Measurements from ENCODE around the gene PERM1.
"Not testable (repeated sequence)": the region's sequence is repeated elsewhere in the genome, so short reads cannot be mapped to it uniquely, and the experiment has no call there.

Gene PERM1

DNA sequence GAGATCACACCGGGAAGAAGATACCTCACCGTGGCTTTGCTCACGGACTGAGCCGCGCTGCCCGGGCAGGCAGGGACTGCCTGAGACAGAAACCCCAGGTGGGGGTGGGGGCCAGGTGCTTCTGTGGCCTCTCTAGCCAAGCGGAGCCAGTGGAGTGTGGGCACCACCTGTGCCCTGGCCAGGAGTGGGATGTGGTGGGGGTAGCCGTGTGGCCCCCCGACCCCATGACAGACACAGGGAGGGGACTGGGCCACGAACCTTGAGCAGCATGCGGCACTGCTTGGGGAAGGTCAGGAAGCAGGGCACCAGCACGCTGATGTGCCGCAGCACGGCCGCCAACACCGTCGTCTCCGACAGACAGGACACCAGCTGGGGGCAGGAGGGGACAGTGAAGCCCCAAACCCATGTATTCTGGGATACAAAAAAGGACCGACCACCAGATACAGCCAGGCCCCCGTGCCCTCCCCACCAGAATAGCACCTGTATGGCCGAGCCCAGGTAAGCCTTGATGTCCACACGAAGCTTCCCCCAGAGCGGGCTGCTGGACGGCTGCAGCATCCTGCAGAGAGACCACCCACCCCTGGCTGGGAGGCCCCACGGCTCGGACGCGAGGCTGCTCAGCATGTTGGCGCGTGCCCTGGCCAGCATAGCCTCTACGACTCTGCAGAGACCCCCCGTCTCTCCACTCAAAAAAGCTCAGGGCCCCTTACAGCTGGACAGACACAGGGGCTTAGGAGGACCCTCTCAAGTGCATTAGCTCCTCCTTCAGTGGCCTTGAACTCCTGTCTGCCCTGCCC is 28.2 kb downstream of the PERM1 start:
- DNase-seq (ENCODE audit: low read depth, low spot score) = no peak
- no peak overlapping the region for H3K27ac ChIP-seq

DNA sequence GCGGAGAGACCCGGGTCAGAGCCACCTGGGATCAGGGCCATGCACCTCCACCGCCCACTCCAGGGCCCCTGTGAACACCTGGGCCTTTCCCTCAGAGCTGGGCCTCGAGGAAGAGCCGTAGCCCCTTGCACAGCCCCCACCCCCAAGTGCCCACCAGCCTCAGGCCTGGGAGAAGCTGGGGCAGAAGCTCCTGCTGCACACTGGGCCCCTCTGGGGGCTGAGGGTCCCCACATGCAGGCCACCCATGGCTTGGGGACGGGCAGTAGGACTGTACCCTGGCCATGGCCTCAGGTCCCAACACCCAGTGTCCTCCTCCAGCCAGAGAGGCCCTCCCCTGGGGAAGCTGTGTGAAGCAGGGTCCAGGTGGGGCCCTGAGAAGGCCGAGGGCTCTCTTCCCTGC is 29.3 kb downstream of the PERM1 start:
- DNase-seq (ENCODE audit: low read depth, low spot score) = no peak
- no peak overlapping the region for H3K27ac ChIP-seq

DNA sequence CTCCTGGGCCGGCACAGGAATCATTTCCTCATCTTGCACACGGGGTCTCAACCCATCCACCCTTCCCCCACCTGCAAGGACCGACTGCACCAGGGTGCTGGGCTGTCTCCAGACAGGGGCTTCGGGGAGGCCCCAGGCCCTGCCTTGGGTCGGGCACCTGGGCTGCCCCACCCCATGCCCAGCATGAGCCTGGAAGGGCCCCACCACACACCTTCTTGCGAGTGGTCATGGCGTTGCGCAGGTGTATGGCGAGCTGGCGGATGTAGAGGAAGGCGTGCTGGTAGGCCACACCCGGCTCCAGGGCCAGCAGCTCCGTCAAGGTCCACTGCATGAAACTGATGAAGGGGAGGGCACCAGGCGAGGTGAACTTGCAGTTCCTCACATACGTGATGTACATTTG is 29.7 kb downstream of the PERM1 start:
- H3K27ac ChIP-seq = no peak overlapping the region

DNA sequence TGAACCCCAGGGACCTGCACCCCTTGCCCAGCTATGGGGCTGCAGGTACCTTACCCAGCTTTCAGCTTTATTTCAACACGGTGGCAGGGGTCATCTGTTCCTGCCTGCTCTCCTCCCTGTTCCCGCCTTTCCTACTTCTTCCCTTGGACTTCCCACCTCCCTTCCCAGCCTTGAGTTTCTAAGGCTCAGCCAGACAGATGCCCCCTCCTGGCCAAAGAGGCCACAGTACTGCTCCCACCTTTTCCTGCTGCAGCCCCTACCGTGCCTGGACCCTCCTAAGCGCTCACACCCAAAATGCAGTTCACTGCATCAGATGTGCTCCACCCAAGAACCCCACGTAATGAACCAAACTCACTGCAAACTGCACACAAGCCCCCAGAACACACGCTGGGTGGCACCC is 30.5 kb downstream of the PERM1 start:
- H3K27ac ChIP-seq = no peak overlapping the region
- DNase-seq (ENCODE audit: low read depth, low spot score) = no peak

More for the DNA sequence above, 29.7 kb downstream of the PERM1 start:
- DNase-seq (ENCODE audit: low read depth, low spot score) = no peak

DNA sequence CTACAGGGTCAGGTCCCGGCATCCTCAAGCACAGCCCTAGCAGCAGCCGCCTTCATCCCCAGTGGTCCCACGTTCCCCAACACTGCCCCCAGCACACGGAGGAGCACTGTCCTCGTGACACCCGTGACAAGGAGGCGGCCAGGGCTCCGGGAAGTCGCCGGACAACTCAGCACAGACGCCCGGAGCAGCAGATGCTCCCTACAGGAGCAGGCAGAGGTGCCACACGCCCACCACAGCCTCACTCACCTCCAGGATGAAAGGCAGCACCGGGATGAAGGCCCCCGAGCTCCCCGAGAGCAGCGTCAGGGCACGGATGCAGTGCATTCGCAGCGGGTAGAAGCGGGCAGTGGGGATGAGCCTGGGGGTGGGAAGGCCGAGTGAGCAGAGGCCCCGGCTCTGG is 31.0 kb downstream of the PERM1 start:
- no peak for DNase-seq (ENCODE audit: low read depth, low spot score)
- H3K27ac ChIP-seq = no peak overlapping the region

DNA sequence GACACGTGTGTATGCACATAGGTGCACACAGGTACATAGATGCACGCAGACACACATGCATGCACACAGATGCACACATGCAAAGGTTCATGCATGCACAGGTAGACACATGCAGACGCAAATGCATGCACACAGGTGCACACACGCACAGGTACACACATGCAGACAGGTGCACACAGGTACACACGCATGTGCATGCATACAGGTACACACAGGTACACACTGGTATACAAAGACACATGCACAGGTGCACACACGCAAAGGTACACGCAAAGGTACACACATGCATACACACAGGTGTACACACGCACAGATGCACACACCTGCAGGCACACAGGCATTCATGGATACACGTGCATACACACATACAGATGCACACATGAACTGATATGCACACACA is 31.6 kb downstream of the PERM1 start:
- no peak for DNase-seq (ENCODE audit: low read depth, low spot score)
- H3K27ac ChIP-seq = no peak overlapping the region

DNA sequence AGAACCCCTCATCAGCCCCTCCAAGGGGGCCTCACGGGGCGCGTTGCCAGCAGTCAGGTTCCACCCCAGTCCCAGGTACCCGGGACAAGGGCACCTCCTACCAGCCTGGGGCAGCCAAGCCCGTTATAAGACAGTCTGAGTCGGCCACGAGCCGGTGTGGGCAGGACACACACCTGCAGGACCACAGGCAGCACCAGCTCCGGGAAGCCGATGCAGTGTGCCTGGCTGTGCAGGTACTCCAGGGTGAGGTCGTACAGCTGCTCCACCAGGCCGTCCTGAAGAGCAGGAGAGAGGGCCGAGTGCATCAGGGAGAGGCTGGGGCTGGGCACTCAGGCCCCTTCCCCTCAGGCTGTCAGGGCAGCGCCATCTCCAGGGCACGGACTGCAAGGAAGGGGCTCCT is 33.9 kb downstream of the PERM1 start:
- no peak for DNase-seq (ENCODE audit: low read depth, low spot score)
- no peak overlapping the region for H3K27ac ChIP-seq

DNA sequence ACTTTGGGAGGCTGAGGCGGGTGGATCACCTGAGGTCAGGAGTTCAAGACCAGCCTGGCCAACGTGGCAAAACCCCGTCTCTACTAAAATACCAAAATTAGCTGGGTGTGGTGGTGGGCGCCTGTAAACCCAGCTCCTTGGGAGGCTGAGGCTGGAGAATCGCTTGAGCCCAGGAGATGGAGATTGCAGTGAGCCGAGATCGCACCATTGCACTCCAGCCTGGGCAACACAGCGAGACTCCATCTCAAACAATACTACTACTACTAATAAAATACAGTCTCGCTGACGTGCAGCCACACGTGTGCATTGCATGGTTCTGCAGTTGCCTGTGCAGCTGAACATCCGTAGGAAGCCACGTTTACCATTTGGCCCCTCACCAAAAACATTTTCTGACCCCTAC is 35.1 kb downstream of the PERM1 start:
- H3K27ac ChIP-seq; DNase-seq (ENCODE audit: low read depth, low spot score): not testable (repeated sequence)

DNA sequence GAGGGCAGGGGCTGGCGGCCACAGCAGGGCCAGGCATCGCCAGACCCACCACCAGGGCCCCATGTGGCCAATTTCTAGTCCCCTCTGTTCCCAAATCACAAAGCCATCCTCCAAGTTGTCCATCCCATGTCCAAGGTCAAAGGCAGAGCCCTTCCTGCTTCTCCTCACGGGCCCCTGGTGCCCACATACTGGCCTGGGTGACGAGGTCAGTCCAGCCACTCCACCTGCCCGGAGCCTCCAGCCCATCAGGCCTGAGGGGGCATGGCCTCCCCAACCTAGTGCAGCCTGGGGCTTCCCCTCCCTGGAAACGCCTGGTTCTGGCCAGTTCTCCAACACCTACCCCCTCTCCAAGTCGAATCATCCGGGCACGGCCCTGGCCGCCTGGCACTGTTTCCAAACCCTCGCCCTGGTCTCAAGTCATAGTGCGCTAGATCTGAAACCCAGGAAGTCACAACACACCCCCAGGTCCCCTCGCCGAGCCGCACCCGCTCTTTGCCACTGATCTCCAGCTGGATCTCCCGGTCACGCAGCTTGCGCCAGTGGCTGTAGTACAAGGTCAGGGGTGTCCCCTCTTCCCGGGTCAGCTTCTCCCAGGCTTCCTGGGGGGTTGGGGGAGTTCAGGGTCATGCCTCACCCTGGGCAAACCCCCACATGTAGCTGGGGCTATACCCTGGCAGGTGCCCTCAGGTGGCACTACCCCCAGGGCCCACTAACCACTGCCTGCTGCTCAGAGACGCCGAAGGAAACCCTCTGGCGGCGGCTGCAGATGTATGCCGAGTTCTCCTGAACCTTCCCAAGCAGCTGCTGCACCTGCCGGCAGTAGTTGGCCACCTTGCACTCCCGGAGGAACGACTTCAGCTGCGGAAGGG is 36.0 kb downstream of the PERM1 start:
- no peak for DNase-seq (ENCODE audit: low read depth, low spot score)
- no peak overlapping the region for H3K27ac ChIP-seq

DNA sequence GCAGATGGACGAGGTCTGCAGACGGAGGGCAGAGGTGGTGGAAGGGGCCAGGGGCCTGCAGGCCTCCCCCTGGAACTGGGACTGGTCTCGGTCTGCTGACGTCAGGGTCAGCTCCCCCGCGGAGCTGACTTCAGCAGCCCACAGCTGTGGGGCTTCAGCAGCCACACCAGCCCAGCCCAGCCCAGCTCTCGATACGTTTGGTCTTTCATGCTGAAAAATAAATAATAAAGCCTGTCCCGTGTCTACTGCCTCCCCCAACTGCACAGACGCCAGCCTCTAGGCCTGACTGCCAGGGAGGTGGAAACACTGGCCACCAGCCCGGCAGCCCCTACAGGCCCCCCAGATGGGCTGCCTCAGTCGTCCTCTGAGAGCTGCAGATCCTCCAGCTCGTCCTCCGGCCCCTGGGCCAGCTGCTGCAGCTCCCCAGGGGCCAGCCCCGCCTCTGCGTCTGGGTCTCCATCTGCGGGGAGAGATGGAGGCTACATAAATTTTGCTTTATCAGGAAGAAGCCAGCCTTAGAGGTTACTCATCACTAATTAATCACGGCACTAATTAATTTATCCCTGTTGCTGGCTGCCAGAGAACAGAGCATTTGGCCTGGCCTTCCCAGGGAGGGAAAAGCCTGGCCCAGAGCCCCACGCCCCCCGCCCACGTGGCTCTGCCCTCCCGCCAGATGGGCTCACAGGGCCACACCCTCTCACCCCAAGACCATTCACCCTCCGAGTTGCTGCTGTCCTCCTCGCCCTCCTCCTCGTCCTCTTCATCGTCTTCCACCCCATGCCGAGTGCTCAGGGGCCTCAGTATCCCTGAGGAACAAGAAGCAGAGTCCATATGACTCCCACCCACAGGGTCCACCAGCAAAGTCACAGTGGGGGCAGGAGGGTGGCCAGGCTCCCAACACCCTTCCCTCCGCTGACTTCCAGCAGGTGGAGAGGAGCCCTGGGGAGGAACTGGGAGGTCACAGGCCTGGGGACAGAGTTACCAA is 37.3 kb downstream of the PERM1 start:
- H3K27ac ChIP-seq = no peak overlapping the region
- DNase-seq (ENCODE audit: low read depth, low spot score) = no peak

DNA sequence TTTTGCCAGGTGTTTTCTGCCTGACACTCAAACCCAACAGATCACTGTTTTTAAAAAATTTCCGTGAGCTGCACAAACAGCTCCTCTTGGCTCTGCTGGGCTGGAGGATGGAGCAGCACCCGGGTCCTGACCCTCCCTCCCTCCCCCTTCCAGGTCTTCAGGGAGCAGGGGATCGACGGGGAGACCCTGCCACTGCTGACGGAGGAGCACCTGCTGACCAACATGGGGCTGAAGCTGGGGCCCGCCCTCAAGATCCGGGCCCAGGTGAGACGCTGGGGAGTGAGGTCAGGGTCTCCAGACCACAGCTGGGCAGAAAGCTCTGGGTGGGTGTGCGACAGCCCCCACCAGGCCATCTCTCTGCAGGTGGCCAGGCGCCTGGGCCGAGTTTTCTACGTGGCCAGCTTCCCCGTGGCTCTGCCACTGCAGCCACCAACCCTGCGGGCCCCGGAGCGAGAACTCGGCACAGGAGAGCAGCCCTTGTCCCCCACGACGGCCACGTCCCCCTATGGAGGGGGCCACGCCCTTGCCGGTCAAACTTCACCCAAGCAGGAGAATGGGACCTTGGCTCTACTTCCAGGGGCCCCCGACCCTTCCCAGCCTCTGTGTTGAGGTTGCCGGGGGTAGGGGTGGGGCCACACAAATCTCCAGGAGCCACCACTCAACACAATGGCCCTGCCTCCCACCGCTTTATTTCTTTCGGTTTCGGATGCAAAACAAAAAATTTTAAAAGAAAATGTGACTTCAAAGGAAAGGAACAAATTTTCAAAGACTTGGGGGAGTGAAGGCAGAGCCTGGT is 38.1 kb downstream of the PERM1 start:
- DNase-seq (ENCODE audit: low read depth, low spot score) = no peak
- no peak overlapping the region for H3K27ac ChIP-seq

DNA sequence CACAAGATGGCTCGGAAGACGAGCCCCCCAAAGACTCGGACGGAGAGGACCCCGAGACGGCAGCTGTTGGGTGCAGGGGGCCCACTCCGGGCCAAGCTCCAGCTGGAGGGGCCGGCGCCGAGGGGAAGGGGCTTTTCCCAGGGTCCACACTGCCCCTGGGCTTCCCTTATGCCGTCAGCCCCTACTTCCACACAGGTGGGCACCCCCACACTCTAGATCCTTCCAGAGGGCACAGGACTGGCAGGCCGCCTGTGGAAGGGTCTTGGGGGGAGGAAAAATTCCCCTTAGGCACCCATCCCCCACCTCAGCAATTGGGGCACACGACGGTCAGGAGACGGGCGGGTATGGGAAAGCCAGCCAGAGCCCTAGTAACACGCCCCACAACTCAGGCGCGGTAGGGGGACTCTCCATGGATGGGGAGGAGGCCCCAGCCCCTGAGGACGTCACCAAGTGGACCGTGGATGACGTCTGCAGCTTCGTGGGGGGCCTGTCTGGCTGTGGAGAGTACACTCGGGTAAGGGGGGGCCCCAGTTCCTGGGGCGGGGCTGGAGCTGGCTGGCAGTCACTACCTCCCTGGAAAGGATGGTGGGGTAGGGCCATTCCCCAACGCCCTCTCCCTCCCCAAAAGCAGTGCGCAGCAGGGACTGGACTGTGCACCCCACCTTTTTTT is 38.9 kb downstream of the PERM1 start:
- no peak for DNase-seq (ENCODE audit: low read depth, low spot score)

DNA sequence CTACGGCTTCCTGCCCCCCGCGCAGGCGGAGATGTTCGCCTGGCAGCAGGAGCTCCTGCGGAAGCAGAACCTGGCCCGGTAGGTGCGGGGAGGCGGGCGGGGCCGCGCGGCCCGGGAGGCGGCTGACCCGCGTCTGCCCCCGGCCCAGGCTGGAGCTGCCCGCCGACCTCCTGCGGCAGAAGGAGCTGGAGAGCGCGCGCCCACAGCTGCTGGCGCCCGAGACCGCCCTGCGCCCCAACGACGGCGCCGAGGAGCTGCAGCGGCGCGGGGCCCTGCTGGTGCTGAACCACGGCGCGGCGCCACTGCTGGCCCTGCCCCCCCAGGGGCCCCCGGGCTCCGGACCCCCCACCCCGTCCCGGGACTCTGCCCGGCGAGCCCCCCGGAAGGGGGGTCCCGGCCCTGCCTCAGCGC is 39.5 kb downstream of the PERM1 start:
- no peak for DNase-seq (ENCODE audit: low read depth, low spot score)
- H3K27ac ChIP-seq = no peak overlapping the region

More for the DNA sequence above, 38.9 kb downstream of the PERM1 start:
- no peak overlapping the region for H3K27ac ChIP-seq

DNA sequence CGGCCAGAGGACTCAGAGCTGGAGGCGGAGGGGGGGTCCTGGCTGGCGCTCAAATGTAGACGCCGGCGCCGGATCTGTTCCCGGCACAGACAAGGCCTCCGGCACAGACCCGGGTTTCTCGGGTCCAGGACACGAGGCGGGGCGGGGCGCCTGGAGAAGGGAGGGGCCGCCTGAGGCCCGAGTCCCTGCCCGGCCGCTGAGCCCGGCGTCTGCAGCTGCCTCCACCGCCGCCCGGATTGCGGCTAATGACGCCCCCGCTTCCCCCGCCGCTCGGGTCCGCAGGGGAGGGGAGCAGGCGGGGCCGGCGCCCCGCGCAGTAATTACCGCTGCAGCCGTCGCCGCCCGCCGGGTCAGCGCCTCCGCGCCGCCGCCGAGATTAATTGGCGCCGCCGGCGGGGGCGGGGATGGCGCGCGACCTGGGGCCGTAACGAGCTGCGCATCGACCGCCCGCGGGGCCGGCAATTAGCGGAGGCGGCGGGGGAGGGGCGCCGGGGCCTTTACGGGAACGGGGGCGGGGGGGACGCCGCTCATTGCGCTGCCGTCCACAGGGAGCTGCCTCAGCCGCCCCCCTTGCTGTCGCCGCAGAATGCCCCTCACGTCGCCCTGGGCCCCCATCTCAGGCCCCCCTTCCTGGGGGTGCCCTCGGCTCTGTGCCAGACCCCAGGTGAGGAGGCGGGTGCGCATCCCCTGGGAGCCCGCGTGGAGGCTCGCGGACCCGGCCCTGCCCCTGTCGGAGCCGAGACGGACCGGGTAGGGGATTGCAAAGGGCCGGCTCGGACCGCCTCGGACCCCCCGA is 40.1 kb downstream of the PERM1 start:
- no peak for DNase-seq (ENCODE audit: low read depth, low spot score)

DNA sequence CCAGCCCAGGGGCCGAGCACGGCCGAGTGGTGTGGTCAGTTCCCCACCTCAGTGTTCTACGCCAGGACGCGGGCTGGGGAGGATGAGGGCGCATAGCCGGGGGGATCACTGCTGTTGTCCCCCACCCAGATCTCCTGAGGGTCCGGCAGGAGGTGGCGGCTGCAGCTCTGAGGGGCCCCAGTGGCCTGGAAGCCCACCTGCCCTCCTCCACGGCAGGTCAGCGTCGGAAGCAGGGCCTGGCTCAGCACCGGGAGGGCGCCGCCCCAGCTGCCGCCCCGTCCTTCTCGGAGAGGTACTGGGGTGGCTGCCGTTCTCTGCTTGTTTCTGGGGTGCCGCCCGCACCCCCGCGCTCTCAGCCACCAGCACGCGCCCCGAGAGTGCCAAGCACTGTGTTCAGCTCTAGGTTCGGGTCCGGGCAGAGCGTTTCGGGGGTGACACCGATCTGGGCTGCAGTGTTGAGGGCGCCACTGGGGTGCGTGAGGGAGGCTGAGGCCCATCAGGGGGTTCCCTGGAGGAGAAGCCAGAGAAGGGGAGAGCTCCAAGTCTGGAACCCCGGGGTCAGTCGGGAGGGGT is 40.8 kb downstream of the PERM1 start:
- DNase-seq (ENCODE audit: low read depth, low spot score) = no peak
- no peak overlapping the region for H3K27ac ChIP-seq

More for the DNA sequence above, 40.1 kb downstream of the PERM1 start:
- H3K27ac ChIP-seq = no peak overlapping the region

DNA sequence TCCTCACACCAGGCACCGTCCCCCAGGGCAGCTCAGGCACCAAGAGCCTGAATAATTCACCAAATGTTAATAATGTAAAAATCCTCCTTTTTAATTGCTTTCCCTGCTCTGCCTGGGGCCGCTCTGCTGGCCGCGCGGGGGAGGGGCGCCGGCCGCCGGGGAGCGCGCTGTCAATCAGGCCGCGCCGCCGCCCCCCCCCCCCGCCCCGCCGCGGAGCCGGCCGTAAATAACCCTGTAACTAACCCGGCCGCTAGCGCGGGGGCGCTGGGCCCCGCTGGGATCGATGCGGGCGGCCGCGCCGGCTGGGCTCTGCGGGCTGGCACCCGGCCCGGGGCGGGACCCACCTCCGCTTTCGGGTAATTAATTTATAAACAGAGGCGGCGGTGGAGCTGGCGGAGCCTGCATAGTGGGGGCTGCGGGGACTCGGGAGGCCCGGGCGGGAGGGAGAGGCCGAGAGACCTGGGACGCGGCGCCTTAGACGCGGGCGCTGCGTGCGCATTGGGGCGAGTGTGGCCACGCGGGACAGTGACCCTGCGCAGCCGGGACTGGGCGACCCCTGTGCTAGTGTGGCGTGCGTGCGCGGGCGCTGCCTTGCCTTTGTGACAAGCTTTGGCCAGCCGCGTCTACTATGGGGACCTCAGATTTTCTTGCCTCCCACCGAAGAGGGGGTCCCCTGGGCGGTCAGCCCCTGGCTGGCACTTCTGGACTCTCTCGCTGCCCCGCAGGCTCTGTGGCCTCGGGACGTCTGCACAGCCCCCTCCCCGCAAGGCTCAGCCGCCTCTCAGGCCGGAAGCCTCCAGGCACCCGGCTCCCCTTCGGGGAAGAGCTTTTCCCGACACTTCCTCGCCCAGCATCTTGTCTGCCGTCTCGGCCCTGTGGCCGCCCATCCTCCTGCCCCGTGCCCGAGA is 41.5 kb downstream of the PERM1 start:
- DNase-seq (ENCODE audit: low read depth, low spot score) = no peak
- no peak overlapping the region for H3K27ac ChIP-seq

Data from epithelial cell of prostate (primary cell).